Subcutaneous adipose tissue (tissue), 4 donors: Measurements from ENCODE around the gene POMGNT1. TPM values are rescaled to one million over a fixed set of nuclear protein-coding genes. Genes with fewer than 3 reads are reported as not detected.

Source experiments
- CTCF ChIP-seq: fragments of 450-650 bp; IDR thresholded peaks from one replicate; pipeline ENCODE4 v1.5.1; 2016; ENCODE audit warnings: low read depth, mild to moderate bottlenecking, control low read depth, antibody characterized with exemption, moderate library complexity
- total RNA-seq, 4 donors: library from RNA; depleted of rRNA; stranded (reverse); fragments of >200 nt; gene quantifications; one replicate each; pipeline ENCODE4 v1.1.0, GENCODE V29; 2016

Gene POMGNT1
- total RNA-seq, result 10 to 100 TPM; 20.4 to 37.2 (median 35.9) TPM

- TF ChIP-seq CTCF, result no peak
These were observed at the start of gene POMGNT1 for GRCh38 chr1:46197964-46198811. Gene POMGNT1, minus strand, starts transcription at chr1:46198434. Its CDS starts 613 bp downstream, at chr1:46197821.

- no peak for TF ChIP-seq CTCF
These were observed 49.3 kb upstream of the POMGNT1 start, which contains the start of gene RAD54L for GRCh38 chr1:46247436-46248121. Gene RAD54L, plus strand, starts transcription at chr1:46247763. Its CDS starts 643 bp downstream, at chr1:46248406.

GRCh38 chr1:46246548-46247435 lies 48.6 kb upstream of the POMGNT1 start:
- no peak for TF ChIP-seq CTCF

GRCh38 chr1:46244656-46245371 lies 46.6 kb upstream of the POMGNT1 start:
- no peak for TF ChIP-seq CTCF

- no peak for TF ChIP-seq CTCF
These were observed 44.7 kb upstream of the POMGNT1 start for GRCh38 chr1:46242918-46243317.

- no peak for TF ChIP-seq CTCF
These were observed 38.6 kb upstream of the POMGNT1 start for GRCh38 chr1:46236882-46237281.
